Astrocyte of the cerebellum (primary cell): ENCODE data around the gene MECP2.

ENCODE experiments used
- DNase-seq: peaks from one replicate; pipeline ENCODE4 v3.0.0-alpha.2; 2011; ENCODE audit warnings: low read depth
- H3K4me3 ChIP-seq: 2 replicates; pipeline ENCODE4 v1.5.1; 2011; ENCODE audit warnings: mild to moderate bottlenecking, low read depth, low read length, moderate library complexity
- CTCF ChIP-seq: IDR thresholded peaks from 2 replicates; pipeline ENCODE4 v1.5.1; 2012; ENCODE audit warnings: low read length, low read depth, moderate library complexity, mild to moderate bottlenecking; ENCODE audit errors: missing control alignments
- in situ Hi-C: cut with HindIII; loops from 2 replicates; pipeline ENCODE4 v1.10.0; 2017; ENCODE audit warnings: low sequenced_read_pairs

MECP2 gene

GRCh38 chrX:153991013-153991580, 106.4 kb downstream of the MECP2 start:
- H3K4me3 ChIP-seq, result no peak overlapping the region
- no peak for TF ChIP-seq CTCF
- no peak for DNase-seq
- in situ Hi-C loops, result no loop called here

- in situ Hi-C loops, result no loop called here
- no peak overlapping the region for H3K4me3 ChIP-seq
- no peak for DNase-seq
- TF ChIP-seq CTCF, result no peak
Measured at GRCh38 chrX:153989973-153990655, 107.4 kb downstream of the MECP2 start.

GRCh38 chrX:153988493-153988892, 109.0 kb downstream of the MECP2 start:
- DNase-seq, result no peak
- no peak for TF ChIP-seq CTCF
- in situ Hi-C loops, result no loop called here
- no peak overlapping the region for H3K4me3 ChIP-seq

GRCh38 chrX:153984351-153985178, 113.0 kb downstream of the MECP2 start:
- in situ Hi-C loops, result no loop called here
- no peak for TF ChIP-seq CTCF
- no peak for DNase-seq
- no peak overlapping the region for H3K4me3 ChIP-seq

- in situ Hi-C loops, result no loop called here
- DNase-seq, result no peak
- H3K4me3 ChIP-seq, result no peak overlapping the region
- no peak for TF ChIP-seq CTCF
Measured at GRCh38 chrX:153983321-153983801, 114.2 kb downstream of the MECP2 start.

- no peak for DNase-seq
- H3K4me3 ChIP-seq, result no peak overlapping the region
- in situ Hi-C loops, result no loop called here
- TF ChIP-seq CTCF, result no peak
Measured at GRCh38 chrX:153981771-153982533, 115.6 kb downstream of the MECP2 start.
